HG02678 (cell line): ENCODE measurements around the gene SPEN.

Experiments used
- ATAC-seq: cut with Tn5 transposase; IDR thresholded peaks from one replicate; pipeline ENCODE4 v1.9.1; 2021; ENCODE audit warnings: mild to moderate bottlenecking, moderate library complexity; ENCODE audit not compliant: unreplicated experiment

SPEN gene

DNA sequence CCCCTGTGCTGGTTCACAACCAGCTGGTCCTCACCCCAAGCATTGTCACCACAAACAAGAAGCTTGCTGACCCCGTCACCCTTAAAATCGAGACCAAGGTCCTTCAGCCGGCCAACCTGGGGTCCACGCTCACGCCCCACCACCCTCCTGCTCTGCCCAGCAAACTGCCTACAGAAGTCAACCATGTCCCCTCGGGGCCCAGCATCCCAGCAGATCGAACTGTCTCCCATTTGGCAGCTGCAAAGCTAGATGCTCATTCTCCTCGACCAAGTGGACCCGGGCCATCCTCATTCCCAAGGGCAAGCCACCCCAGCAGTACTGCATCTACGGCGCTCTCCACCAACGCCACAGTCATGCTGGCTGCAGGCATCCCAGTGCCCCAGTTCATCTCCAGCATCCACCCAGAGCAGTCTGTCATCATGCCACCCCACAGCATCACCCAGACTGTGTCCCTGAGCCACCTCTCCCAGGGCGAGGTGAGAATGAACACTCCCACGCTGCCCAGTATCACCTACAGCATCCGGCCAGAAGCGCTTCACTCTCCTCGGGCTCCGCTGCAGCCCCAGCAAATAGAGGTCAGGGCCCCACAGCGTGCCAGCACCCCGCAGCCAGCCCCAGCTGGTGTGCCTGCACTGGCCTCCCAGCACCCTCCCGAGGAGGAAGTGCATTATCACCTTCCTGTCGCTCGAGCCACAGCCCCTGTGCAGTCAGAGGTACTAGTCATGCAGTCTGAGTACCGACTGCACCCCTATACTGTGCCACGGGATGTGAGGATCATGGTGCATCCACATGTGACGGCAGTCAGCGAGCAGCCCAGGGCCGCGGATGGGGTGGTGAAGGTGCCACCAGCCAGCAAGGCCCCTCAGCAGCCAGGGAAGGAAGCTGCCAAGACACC lies 87.8 kb downstream of the SPEN start:
- no peak for ATAC-seq

- ATAC-seq = no peak
These were observed 88.5 kb downstream of the SPEN start for GRCh38 chr1:15936025-15936424.

GRCh38 chr1:15937146-15937545 lies 89.6 kb downstream of the SPEN start:
- no peak for ATAC-seq

DNA sequence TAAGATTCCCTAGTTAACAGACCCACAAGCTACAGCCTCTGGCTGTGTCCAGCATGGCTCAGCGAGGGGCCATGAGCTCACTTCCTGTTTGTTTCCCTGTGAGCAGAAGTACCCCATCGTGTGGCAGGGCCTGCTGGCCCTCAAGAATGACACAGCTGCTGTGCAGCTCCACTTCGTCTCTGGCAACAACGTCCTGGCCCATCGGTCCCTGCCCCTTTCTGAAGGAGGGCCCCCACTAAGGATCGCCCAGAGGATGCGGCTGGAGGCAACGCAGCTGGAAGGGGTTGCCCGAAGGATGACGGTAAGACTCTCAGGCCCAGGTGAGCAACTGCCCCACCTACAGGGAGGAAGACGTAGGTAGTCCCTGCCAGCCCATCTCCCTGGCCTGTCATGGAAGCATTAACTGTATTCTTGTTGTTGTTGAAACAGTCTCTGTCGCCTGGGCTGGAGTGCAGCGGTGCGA lies 90.2 kb downstream of the SPEN start:
- no peak for ATAC-seq

DNA sequence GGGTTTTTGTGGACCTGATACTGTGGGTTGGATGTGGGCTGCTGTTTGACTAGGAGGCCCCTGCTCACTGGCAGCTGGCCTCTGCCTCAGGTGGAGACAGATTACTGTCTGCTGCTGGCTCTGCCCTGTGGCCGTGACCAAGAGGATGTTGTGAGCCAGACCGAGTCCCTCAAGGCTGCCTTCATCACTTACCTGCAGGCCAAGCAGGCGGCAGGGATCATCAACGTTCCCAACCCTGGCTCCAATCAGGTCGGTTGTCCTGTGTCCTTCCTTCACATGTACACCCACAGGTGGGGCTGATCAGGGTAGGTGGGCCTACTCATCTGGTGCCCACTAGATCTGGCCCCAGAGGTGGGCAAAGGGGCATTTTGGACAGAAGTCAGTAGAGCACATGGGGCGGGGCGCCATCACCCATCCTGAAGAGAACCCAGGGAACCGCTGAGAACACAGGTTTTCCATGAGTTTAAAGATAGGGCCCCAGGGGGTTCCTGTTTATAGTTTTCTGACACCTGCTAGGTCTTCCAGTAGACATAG lies 91.2 kb downstream of the SPEN start:
- ATAC-seq = no peak

GRCh38 chr1:15939181-15940109 lies 91.9 kb downstream of the SPEN start:
- no peak for ATAC-seq

DNA sequence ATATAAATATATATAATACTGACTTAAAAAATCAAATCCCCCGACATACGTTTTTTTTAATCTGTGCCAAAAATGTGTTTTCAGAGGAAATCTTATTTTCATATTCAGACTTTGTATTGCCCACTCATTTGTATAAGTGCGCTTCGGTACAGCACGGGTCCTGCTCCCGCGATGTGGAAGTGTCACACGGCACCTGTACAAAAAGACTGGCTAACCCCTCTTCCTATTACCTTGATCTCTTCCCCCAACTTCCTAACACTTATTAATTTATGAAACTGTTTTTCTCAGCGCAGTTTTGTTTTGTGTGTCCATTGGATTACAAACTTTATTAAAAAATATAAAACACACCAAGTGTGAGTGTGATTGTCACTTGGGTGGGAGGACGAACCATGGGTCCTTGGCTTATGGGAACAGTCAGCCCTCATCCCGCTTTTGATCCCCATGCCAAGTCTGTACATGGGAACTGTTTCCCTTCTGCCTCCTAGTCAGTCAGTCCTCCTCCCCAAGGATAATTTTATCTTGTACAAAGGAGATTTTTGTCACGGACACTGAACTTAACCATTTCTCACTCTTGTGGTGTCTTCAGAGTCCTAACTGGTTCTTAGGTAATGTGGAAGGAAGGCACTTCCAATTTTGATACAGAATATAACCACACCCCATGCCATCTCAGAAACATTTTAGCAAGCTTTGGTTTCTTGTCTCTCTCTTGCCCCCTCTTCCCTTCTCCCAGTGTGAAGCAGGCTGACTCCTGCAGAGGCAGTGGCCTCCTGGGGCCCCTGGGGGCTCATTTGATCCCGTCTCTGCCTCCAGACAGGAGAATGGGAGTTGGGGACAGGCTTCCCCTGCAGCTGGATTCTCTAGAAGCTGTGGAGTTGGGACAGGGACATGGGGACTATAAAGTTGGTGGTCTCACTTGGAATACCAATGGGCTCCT lies 92.9 kb downstream of the SPEN start:
- no peak for ATAC-seq

DNA sequence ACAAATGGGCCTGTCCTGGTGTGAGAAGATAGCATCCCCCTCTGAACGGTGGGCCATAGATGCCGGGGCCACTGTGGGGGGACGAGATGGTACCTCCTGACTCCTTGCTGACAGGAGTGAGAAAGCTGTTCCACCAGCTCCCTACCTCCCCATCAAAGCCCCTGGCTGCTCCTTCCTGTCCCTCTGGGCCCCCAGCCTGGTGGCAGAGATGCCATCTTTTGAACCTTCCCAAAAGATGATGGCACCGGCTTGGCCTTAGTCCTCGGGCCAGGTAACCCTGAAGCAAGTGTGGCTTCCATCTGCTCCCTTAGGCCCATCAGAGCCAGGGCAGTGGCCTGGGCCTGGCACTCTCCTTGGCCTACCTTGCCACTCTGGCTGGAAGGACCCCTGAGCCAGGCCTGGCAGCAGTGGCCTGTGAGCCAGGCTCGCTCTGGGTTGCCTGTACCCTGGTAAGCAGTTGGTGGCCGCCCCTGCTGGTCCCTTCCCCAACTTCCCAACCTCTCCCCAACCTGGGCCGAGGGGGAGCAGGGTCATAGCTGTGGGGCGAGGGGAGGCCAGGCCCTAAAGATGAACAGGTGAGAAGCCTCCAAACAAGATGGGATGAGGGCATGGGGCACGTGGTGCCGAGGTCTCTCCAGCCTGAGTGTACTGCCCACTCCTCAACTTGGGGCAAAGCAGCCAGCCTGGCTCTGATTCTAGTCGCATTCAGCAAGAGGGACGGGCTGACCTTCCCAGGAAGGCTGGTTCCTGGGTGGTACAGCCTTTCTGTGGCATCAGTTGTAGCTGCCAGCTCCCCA lies 93.7 kb downstream of the SPEN start:
- ATAC-seq = no peak

- ATAC-seq = no peak
These were observed 94.6 kb downstream of the SPEN start for GRCh38 chr1:15941899-15942660.

DNA sequence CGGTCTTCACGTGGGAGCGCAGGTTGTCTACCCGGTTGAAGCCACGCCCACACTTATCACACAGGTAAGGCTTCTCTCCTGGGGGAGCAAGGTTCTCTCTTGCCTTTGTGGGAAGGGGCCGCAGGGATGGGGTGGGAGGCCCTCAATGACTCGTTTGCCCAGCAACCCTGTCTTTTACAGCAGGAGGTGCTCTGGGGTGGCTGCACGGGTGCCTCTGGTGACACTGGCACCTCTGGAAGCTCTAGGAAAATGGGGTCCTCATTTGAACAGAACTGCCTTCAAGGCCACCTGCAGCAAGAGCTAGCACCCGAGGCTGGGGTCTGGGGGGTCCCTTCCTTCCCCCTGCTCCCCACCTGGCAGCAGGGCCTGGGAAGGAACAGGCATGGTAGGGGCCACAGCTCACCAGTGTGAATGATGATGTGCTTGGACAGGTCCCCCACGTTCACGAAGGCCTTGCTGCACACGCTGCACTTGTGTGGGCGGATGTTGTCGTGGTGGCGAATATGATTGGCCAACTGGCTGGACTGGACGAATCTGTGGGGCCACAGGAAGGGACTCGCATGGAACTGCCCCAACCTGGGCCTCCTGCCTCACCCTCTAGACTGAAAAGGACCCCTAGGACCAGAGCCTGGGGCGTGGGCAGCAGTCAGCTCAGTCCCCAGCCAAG lies 95.3 kb downstream of the SPEN start:
- no peak for ATAC-seq

DNA sequence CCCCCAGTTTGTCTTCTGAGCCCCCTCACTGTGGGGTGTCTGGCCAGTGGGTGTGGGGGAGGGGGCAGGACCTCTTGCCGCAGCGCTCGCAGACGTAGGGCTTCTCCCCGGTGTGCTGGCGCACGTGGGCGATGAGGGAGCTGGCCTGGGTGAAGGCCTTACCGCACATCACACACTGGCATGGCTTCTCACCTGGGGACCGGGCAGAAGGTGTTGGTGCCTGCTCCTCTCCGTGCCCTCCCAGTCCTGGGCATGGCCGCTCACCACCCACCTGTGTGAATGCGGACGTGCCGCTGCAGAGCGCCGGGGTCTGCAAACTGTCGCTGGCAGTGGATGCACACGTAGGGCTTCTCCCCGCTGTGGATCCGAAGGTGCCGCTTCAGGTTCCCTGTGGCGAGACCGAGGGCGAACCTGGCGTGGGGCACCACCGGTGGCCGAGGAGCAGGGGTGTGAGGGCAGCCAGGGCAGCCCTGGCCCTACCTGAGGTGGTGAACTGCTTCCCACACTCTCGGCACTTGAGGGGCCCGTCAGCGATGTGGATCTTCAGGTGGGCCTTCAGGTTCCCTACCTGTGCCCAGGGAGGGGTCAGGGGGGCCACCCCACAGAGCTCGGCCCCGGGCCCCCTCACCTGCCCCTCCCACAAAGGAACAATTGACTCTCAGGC lies 96.0 kb downstream of the SPEN start:
- ATAC-seq = no peak

DNA sequence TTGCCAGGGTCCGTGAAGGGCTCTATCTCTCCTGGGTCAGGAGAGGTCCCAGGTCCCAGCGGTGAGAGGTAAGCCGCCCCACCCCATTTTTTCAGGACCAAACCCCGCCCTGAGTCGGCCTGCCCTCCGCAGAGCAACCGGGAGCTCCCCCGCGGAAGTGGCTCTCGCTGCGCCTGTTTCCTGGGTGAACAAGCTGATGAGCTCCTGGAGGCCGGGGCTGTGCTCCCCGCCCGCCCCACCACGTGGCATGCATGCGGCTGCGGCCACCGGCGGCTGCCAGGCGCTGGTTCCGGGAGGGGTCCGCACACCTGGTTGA lies 96.4 kb downstream of the SPEN start:
- no peak for ATAC-seq

GRCh38 chr1:15944308-15945010 lies 97.0 kb downstream of the SPEN start:
- no peak for ATAC-seq

DNA sequence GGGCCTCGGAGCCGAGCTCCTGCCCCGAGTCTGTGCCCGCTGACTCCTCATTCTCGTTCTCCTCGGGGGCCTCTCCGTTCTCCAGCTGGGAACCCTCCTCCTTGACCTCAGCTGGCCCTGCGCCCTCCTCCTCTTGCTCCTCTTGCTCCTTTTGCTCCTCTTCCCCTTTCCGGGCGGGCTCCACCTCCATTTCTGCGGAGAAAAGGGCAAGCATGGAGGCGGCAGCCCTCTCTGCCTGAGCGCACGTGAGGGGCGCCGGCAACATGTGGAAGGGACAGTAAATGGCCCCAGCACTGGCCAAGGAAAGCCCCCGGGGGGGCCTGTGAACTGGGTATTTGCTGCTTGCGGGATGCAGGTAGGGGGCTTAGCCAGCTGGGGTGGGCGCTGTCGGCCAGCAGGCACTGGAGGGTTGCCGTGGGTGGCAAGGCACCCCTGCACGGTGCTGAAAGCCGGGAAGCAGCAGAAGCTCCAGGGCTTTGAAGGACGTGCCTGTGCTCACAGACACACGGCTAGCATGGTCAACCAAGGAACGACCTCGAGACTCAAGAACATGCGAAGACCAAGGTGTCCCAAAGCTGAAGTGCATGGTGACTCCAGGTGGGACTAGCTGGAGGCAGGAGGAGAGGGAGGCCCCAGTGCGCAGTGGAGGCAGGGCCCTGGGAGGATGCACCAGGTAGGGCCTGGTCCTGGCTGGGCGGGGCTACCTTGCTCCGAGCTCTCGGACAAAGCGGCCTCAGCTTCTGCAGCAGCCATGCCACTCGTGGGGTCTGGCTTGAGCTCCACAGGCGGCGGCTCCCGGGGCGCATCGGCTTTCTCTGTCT lies 97.7 kb downstream of the SPEN start:
- ATAC-seq = no peak

GRCh38 chr1:15945832-15946448 lies 98.4 kb downstream of the SPEN start:
- no peak for ATAC-seq
